ENCODE results near the gene GRIK4.

GRCh38 chr11:120771551-120772060 lies 260.1 kb downstream of the GRIK4 start:
- TF ChIP-seq KAT7 (CRISPR knock-in tag; IDR thresholded peaks at IDR 0.05; ENCODE audit: borderline replicate concordance) (no peak), AFF4 (CRISPR knock-in tag; IDR thresholded peaks at IDR 0.05; ENCODE audit: borderline replicate concordance) (no peak), GRHL2 (CRISPR knock-in tag; IDR thresholded peaks at IDR 0.05; ENCODE audit: insufficient replicate concordance, severe bottlenecking) (no peak), ZNF512 (CRISPR knock-in tag; IDR thresholded peaks at IDR 0.05; ENCODE audit: borderline replicate concordance) (no peak), CTCF (IDR thresholded peaks at IDR 0.05) (no peak), PRDM15 (CRISPR knock-in tag; IDR thresholded peaks at IDR 0.05) (no peak), ZBTB43 (CRISPR knock-in tag; IDR thresholded peaks at IDR 0.05) (no peak), CBFB (CRISPR knock-in tag; IDR thresholded peaks at IDR 0.05; ENCODE audit: low read depth) (no peak), IRF2 (CRISPR knock-in tag; IDR thresholded peaks at IDR 0.05; ENCODE audit: borderline replicate concordance, low read depth) (no peak), FOXP1 (CRISPR knock-in tag; IDR thresholded peaks at IDR 0.05; ENCODE audit: borderline replicate concordance) (no peak), ZNF232 (CRISPR knock-in tag; IDR thresholded peaks at IDR 0.05) (no peak)

All from WTC11 (cell line).